BLaER1 treated with 17β-estradiol and CSF1 and Interleukin-3, amounts not matched to agents 10 nM and 100 nM (cell line): Measurements from ENCODE around the gene ARID2.

Source experiments
- H3K27ac ChIP-seq, 11 experiments: shearing (Covaris generic); formaldehyde crosslinking; 2 replicates each; pipeline ENCODE4 v1.8.1; 2022
- H3K27me3 ChIP-seq, 11 experiments: shearing (Covaris generic); formaldehyde crosslinking; 2 replicates each; pipeline ENCODE4 v1.8.1; 2022
- H3K36me3 ChIP-seq, 11 experiments: shearing (Covaris generic); formaldehyde crosslinking; 2 replicates each; pipeline ENCODE4 v1.8.1; 2022
- H3K4me1 ChIP-seq, 10 experiments: shearing (Covaris generic); formaldehyde crosslinking; 2 replicates each; pipeline ENCODE4 v1.8.1; 2022
- H3K4me2 ChIP-seq, 11 experiments: shearing (Covaris generic); formaldehyde crosslinking; 2 replicates each; pipeline ENCODE4 v1.8.1; 2022
- H3K4me3 ChIP-seq, 10 experiments: shearing (Covaris generic); formaldehyde crosslinking; 2 replicates each; pipeline ENCODE4 v1.8.1; 2022
- H3K9ac ChIP-seq, 11 experiments: shearing (Covaris generic); formaldehyde crosslinking; 2 replicates each; pipeline ENCODE4 v1.8.1; 2022
- H3K9me3 ChIP-seq, 11 experiments: shearing (Covaris generic); formaldehyde crosslinking; replicated peaks in 1 of 11; 2 replicates each; pipeline ENCODE4 v1.8.1; 2022
- H4K20me1 ChIP-seq, 11 experiments: shearing (Covaris generic); formaldehyde crosslinking; 2 replicates each; pipeline ENCODE4 v1.8.1; 2022
- Cebpa-rat ChIP-seq, 11 experiments: shearing (Covaris generic); IDR thresholded peaks; 2 replicates each; pipeline ENCODE4 v1.8.1; 2022

ARID2 gene

DNA sequence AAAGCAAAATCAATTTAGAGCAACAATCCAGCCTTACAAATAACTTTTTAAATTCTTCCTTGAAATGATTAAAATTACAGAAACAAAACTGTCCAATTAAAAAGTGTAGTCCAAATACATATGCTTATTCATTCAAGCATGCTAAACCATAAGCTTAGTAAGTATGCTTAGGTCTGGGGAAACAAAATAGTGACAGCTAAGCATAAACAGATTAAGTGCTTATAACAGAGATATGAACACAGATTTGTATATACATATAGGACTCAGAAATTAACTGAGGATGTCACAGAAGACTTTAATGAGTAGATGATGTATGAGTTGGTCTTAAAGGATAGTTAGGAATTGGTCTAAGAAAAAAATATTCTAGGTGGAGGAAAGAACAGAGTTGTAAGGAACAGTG lies 219.0 kb downstream of the ARID2 start:
- Histone ChIP-seq H3K4me1 (no peaks in the 10 kb centered on the region), H3K27me3 (no peaks in the 10 kb centered on the region), H3K36me3 (peaks cover 66 to 100% (median 86%) of the 10 kb centered on the region in 11 experiments), H3K9me3 (no peaks in the 10 kb centered on the region), H4K20me1 (peaks cover 0 to 90% (median 0%) of the 10 kb centered on the region in 11 experiments; a peak in 3 of 22 replicates), H3K9ac (no peak overlapping the region), H3K4me3 (no peak overlapping the region), H3K4me2 (no peak overlapping the region), H3K27ac (no peak overlapping the region)
- no peak for TF ChIP-seq Cebpa-rat (IDR thresholded peaks at IDR 0.05)
